Testis (tissue), 3 donors: ENCODE results near the gene DIABLO. TPM values are rescaled to one million over a fixed set of nuclear protein-coding genes. Genes with fewer than 3 reads are reported as not detected.

Experiments used
- DNase-seq: peaks from one replicate; pipeline ENCODE4 v3.0.0-alpha.2; 2019
- H3K27ac ChIP-seq, 2 donors: fragments of 200-600 bp; sonication (generic); one replicate each; pipeline ENCODE4 v1.5.1; 2019
- H3K27me3 ChIP-seq: fragments of 200-600 bp; sonication (generic); one replicate; pipeline ENCODE4 v1.5.1; 2019
- H3K36me3 ChIP-seq: fragments of 200-600 bp; sonication (generic); one replicate; pipeline ENCODE4 v1.5.1; 2017; ENCODE audit warnings: low read depth; ENCODE audit errors: missing control alignments
- H3K4me1 ChIP-seq: fragments of 200-600 bp; sonication (generic); one replicate; pipeline ENCODE4 v1.5.1; 2019
- H3K4me3 ChIP-seq, 2 donors: fragments of 200-600 bp; sonication (generic); one replicate each; pipeline ENCODE4 v1.5.1; 2017 to 2019
- H3K9me3 ChIP-seq: fragments of 200-600 bp; sonication (generic); one replicate; pipeline ENCODE4 v1.5.1; 2017
- POLR2A ChIP-seq: fragments of 450-650 bp; IDR thresholded peaks from one replicate; pipeline ENCODE4 v1.6.1; 2017; ENCODE audit warnings: antibody characterized with exemption, mild to moderate bottlenecking, moderate library complexity
- WGBS, 2 donors: methylation state at CpG; one replicate each; pipeline ENCODE4 v1.1.5; 2018; 5-methylcytosine and 5-hydroxymethylcytosine counted together
- intact Hi-C: fragments of 100-400 bp; cut with DNase I; formaldehyde crosslinking; loops from one replicate; pipeline ENCODE4 v1.15.1; 2023; ENCODE audit warnings: low total_unique reads
- polyA plus RNA-seq: library from polyadenylated mRNA; stranded (reverse); fragments of 350-450 nt; fragmentation: Illumina TruSeq; extraction: RNeasy Lipid Tissue Mini Kit (QIAGEN cat#74804); gene quantifications from one replicate; pipeline ENCODE4 v1.2.3, GENCODE V29; 2014; ENCODE audit warnings: low read depth, low replicate concordance; ENCODE audit not compliant: insufficient read depth
- total RNA-seq, 2 donors: library from RNA; depleted of rRNA; stranded (reverse); fragments of >200 nt; gene quantifications; one replicate each; pipeline ENCODE4 v1.2.3, GENCODE V29; 2016
- TF ChIP-seq, protein P1 (sequence below), 3 experiments: fragments of 450-650 bp in 2 of 3; fragments of 200-600 bp in 1 of 3; sonication (generic) in 1 of 3; IDR thresholded peaks; one replicate each; pipeline ENCODE4 v1.5.1; 2016 to 2019; ENCODE audit warnings: antibody characterized with exemption in 3 of 3, mild to moderate bottlenecking in 2 of 3, moderate library complexity in 1 of 3

Gene DIABLO
- total and polyA plus RNA-seq, 3 donors from 2014 or later, result 138 to 204 (median 203) TPM

DNA sequence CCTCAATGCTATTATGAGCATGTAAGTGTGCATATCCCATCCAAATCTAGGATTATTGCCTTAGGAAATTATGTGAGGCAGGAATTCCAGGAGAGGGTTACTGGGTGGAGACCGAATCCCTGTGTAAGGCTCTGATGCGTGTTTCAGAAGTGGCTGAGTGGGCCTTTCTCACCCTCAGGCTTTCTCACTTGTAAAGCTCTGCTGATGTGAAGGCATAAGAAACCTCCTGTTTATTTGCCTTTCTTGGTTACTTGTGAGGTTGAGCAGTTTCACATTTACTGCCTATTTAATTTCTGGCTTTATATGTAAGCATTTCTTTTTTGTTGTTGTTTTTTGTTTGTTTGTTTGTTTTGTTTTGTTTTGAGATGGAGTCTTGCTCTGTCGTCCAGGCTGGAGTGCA is 62.9 kb downstream of the DIABLO start:
- no peak overlapping the region for H3K4me3 ChIP-seq
- no peaks in the 10 kb centered on the region for H3K27me3 ChIP-seq
- no peaks in the 10 kb centered on the region for H3K9me3 ChIP-seq
- 91 to 92% methylated on average over 3 of the region's 3 CpGs for WGBS, 2 donors
- no peak overlapping the region for H3K27ac ChIP-seq
- intact Hi-C loops, result no loop called here
- DNase-seq, result no peak
- H3K4me1 ChIP-seq, result no peaks in the 10 kb centered on the region
- H3K36me3 ChIP-seq, result no peaks in the 10 kb centered on the region
- TF ChIP-seq, protein P1, sequence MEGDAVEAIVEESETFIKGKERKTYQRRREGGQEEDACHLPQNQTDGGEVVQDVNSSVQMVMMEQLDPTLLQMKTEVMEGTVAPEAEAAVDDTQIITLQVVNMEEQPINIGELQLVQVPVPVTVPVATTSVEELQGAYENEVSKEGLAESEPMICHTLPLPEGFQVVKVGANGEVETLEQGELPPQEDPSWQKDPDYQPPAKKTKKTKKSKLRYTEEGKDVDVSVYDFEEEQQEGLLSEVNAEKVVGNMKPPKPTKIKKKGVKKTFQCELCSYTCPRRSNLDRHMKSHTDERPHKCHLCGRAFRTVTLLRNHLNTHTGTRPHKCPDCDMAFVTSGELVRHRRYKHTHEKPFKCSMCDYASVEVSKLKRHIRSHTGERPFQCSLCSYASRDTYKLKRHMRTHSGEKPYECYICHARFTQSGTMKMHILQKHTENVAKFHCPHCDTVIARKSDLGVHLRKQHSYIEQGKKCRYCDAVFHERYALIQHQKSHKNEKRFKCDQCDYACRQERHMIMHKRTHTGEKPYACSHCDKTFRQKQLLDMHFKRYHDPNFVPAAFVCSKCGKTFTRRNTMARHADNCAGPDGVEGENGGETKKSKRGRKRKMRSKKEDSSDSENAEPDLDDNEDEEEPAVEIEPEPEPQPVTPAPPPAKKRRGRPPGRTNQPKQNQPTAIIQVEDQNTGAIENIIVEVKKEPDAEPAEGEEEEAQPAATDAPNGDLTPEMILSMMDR (IDR thresholded peaks at IDR 0.05), result no peak
- no peak for TF ChIP-seq POLR2A

DNA sequence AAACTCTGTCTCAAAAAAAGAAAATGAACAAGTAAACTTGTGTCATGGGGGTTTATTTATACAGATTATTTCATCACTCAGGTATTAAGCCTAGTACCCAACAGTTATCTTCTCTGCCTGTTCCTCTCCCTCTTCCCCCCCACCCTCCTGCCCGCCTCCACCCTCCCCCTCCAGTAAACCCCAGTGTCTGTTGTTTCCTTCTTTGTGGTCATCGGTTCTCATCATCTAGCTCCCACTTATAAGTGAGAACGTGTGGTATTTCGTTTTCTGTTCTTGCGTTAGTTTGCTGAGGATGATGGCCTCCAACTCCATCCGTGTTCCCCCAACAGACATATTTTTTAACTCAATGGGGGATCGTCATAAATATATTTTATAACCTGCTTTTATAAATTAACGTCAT is 64.2 kb downstream of the DIABLO start:
- no peak overlapping the region for H3K27ac ChIP-seq
- H3K4me3 ChIP-seq, result no peak overlapping the region
- no peaks in the 10 kb centered on the region for H3K27me3 ChIP-seq
- DNase-seq, result no peak
- H3K9me3 ChIP-seq, result no peaks in the 10 kb centered on the region
- no peaks in the 10 kb centered on the region for H3K4me1 ChIP-seq
- intact Hi-C loops, result no loop called here
- WGBS, 2 donors, result 85 to 87% methylated on average over 8 of the region's 8 CpGs
- no peaks in the 10 kb centered on the region for H3K36me3 ChIP-seq
- no peak for TF ChIP-seq POLR2A
- TF ChIP-seq, protein P1 (IDR thresholded peaks at IDR 0.05), result no peak

DNA sequence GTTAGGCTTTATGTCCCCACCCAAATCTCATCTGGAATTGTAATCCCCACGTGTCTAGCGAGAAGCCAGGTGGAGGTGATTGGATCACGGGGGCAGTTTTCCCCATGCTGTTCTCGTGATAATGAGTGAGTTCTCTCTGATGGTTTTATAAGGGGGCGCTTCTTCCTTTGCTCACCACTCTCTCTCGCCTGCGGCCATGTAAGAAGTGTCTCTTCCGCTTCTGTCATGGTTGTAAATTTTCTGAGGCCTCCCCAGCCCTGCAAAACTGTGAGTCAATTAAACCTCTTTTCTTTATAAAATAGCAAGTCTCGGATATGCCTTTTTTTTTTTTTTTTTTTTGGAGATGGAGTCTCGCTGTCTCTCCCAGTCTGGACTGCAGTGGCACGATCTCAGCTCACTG is 65.1 kb downstream of the DIABLO start:
- 85 to 86% methylated on average over 11 of the region's 11 CpGs for WGBS, 2 donors
- TF ChIP-seq, protein P1 (IDR thresholded peaks at IDR 0.05), result no peak
- no peak for TF ChIP-seq POLR2A
- Histone ChIP-seq H3K27ac (no peak overlapping the region), H3K9me3 (no peaks in the 10 kb centered on the region), H3K4me1 (no peaks in the 10 kb centered on the region), H3K4me3 (no peak overlapping the region), H3K36me3 (no peaks in the 10 kb centered on the region), H3K27me3 (no peaks in the 10 kb centered on the region)
- intact Hi-C loops, result no loop called here
- DNase-seq, result no peak

DNA sequence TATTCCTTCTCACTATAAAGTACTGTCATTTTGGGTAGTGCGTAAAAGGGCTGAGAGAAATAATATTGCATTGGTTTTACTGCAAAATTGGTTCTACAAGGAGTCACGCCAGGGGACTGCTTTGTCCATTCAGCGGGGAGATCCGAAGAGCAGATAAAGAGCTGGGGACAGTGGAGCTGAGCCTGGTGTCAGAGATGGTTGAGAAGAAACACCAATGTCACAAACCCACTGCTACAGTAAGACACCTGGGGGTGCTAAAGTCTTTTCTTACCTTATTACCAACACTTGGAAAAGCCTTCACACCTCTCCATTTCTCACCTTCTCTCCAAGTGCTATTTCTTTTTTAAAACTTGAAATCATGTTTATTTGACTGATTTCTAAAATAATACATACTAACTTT is 66.0 kb downstream of the DIABLO start:
- intact Hi-C loops, result no loop called here
- Histone ChIP-seq H3K4me3 (no peak overlapping the region), H3K27ac (no peak overlapping the region), H3K9me3 (no peaks in the 10 kb centered on the region), H3K27me3 (no peaks in the 10 kb centered on the region), H3K4me1 (no peaks in the 10 kb centered on the region), H3K36me3 (no peaks in the 10 kb centered on the region)
- 68 to 79% methylated on average over 4 of the region's 4 CpGs for WGBS, 2 donors
- DNase-seq, result no peak
- TF ChIP-seq POLR2A, result no peak
- TF ChIP-seq, protein P1 (IDR thresholded peaks at IDR 0.05), result no peak

DNA sequence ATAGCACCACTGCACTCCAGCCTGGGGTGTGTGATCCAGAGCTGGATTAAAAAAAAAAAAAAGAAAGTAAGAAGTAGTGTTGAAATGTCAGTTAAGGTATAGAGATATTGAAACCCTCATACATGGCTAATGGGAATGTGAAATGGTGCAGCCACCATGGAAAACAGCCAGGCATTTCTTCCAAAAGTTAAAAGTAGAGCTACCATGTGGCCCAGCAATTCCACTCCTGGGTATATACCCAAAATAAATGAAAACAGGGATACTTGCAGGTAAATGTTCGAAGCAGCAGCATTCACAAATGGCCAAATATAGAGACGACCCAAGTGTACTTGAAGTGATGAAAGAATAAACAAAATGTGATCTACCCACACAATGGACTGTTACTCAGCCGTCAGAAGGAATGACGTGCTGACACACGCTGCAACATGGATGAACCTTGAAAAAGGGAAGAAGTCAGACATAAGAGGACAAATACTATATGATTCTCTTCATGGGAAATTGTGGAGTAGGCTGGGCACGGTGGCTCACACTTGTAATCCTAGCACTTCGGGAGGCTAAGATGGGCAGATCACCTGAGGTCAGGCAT is 67.1 kb downstream of the DIABLO start:
- no peak overlapping the region for H3K27ac ChIP-seq
- no peaks in the 10 kb centered on the region for H3K36me3 ChIP-seq
- no peaks in the 10 kb centered on the region for H3K4me1 ChIP-seq
- no peak for DNase-seq
- WGBS, 2 donors, result 94 to 95% methylated on average over 7 of the region's 7 CpGs
- H3K4me3 ChIP-seq, result no peak overlapping the region
- no peaks in the 10 kb centered on the region for H3K9me3 ChIP-seq
- TF ChIP-seq POLR2A, result no peak
- TF ChIP-seq, protein P1 (IDR thresholded peaks at IDR 0.05), result no peak
- no peaks in the 10 kb centered on the region for H3K27me3 ChIP-seq
- intact Hi-C loops, result no loop called here
